Testis (tissue), 3 donors: Measurements from ENCODE around the gene TRIM14. TPM values are rescaled to one million over a fixed set of nuclear protein-coding genes. Genes with fewer than 3 reads are reported as not detected.

Source experiments
- DNase-seq: peaks from one replicate; pipeline ENCODE4 v3.0.0-alpha.2; 2019
- H3K27ac ChIP-seq, 2 donors: fragments of 200-600 bp; sonication (generic); one replicate each; pipeline ENCODE4 v1.5.1; 2019
- H3K27me3 ChIP-seq: fragments of 200-600 bp; sonication (generic); one replicate; pipeline ENCODE4 v1.5.1; 2019
- H3K36me3 ChIP-seq: fragments of 200-600 bp; sonication (generic); one replicate; pipeline ENCODE4 v1.5.1; 2017; ENCODE audit warnings: low read depth; ENCODE audit errors: missing control alignments
- H3K4me1 ChIP-seq: fragments of 200-600 bp; sonication (generic); one replicate; pipeline ENCODE4 v1.5.1; 2019
- H3K4me3 ChIP-seq, 2 donors: fragments of 200-600 bp; sonication (generic); one replicate each; pipeline ENCODE4 v1.5.1; 2017 to 2019
- H3K9me3 ChIP-seq: fragments of 200-600 bp; sonication (generic); one replicate; pipeline ENCODE4 v1.5.1; 2017
- CTCF ChIP-seq, 3 experiments: fragments of 450-650 bp in 2 of 3; fragments of 200-600 bp in 1 of 3; sonication (generic) in 1 of 3; IDR thresholded peaks; one replicate each; pipeline ENCODE4 v1.5.1; 2016 to 2019; ENCODE audit warnings: antibody characterized with exemption in 3 of 3, mild to moderate bottlenecking in 2 of 3, moderate library complexity in 1 of 3
- POLR2A ChIP-seq: fragments of 450-650 bp; IDR thresholded peaks from one replicate; pipeline ENCODE4 v1.6.1; 2017; ENCODE audit warnings: antibody characterized with exemption, mild to moderate bottlenecking, moderate library complexity
- WGBS, 2 donors: methylation state at CpG; one replicate each; pipeline ENCODE4 v1.1.5; 2018; 5-methylcytosine and 5-hydroxymethylcytosine counted together
- intact Hi-C: fragments of 100-400 bp; cut with DNase I; formaldehyde crosslinking; loops from one replicate; pipeline ENCODE4 v1.15.1; 2023; ENCODE audit warnings: low total_unique reads
- polyA plus RNA-seq: library from polyadenylated mRNA; stranded (reverse); fragments of 350-450 nt; fragmentation: Illumina TruSeq; extraction: RNeasy Lipid Tissue Mini Kit (QIAGEN cat#74804); gene quantifications from one replicate; pipeline ENCODE4 v1.2.3, GENCODE V29; 2014; ENCODE audit warnings: low read depth, low replicate concordance; ENCODE audit not compliant: insufficient read depth
- total RNA-seq, 2 donors: library from RNA; depleted of rRNA; stranded (reverse); fragments of >200 nt; gene quantifications; one replicate each; pipeline ENCODE4 v1.2.3, GENCODE V29; 2016

The TRIM14 gene
- total and polyA plus RNA-seq, 3 donors from 2014 or later = 17.3 to 21.3 (median 19.6) TPM

GRCh38 chr9:98034593-98035546 is 84.2 kb downstream of the TRIM14 start:
- intact Hi-C loops = loop anchor here (10.0 kb wide), 1 partner anchor 110 kb away; the partner anchor contains the start of gene TRMO
- no peak overlapping the region for H3K27ac ChIP-seq
- no peaks in the 10 kb centered on the region for H3K9me3 ChIP-seq
- no peaks in the 10 kb centered on the region for H3K27me3 ChIP-seq
- H3K4me3 ChIP-seq = no peak overlapping the region
- peak; percentile 92 for DNase-seq
- TF ChIP-seq CTCF (IDR thresholded peaks at IDR 0.05) (peak; percentile 47 to 81 (median 70)), POLR2A (no peak)
- 48% methylated on average over 19 to 20 of the region's 20 CpGs for WGBS, 2 donors
- H3K36me3 ChIP-seq = no peaks in the 10 kb centered on the region
- H3K4me1 ChIP-seq = peaks cover 6% of the 10 kb centered on the region

GRCh38 chr9:98031935-98032334 is 87.1 kb downstream of the TRIM14 start:
- Histone ChIP-seq H3K27ac (no peak overlapping the region), H3K27me3 (no peaks in the 10 kb centered on the region), H3K36me3 (no peaks in the 10 kb centered on the region), H3K4me3 (no peak overlapping the region), H3K4me1 (no peaks in the 10 kb centered on the region), H3K9me3 (no peaks in the 10 kb centered on the region)
- DNase-seq = no peak
- TF ChIP-seq CTCF (IDR thresholded peaks at IDR 0.05) (no peak), POLR2A (no peak)
- intact Hi-C loops = loop anchor here (10.0 kb wide), 1 partner anchor 107 kb away; the partner anchor contains the start of gene TRMO
- 80 to 96% methylated on average over 1 of the region's 1 CpG for WGBS, 2 donors

GRCh38 chr9:98031169-98031568 is 87.9 kb downstream of the TRIM14 start:
- Histone ChIP-seq H3K36me3 (no peaks in the 10 kb centered on the region), H3K4me1 (no peaks in the 10 kb centered on the region), H3K27ac (no peak overlapping the region), H3K27me3 (no peaks in the 10 kb centered on the region), H3K9me3 (no peaks in the 10 kb centered on the region), H3K4me3 (no peak overlapping the region)
- TF ChIP-seq POLR2A = no peak
- TF ChIP-seq CTCF (IDR thresholded peaks at IDR 0.05) = no peak
- no peak for DNase-seq
- intact Hi-C loops = loop anchor here (10.0 kb wide), 1 partner anchor 106 kb away; the partner anchor contains the start of gene TRMO

GRCh38 chr9:98024702-98025101 is 94.3 kb downstream of the TRIM14 start:
- Histone ChIP-seq H3K36me3 (no peaks in the 10 kb centered on the region), H3K27ac (no peak overlapping the region), H3K9me3 (no peaks in the 10 kb centered on the region), H3K4me1 (peaks cover 7% of the 10 kb centered on the region), H3K27me3 (no peaks in the 10 kb centered on the region), H3K4me3 (no peak overlapping the region)
- no peak for TF ChIP-seq POLR2A
- TF ChIP-seq CTCF (IDR thresholded peaks at IDR 0.05) = no peak
- no peak for DNase-seq
- 92 to 100% methylated on average over 1 of the region's 1 CpG for WGBS, 2 donors
- intact Hi-C loops = no loop called here
